ENCODE measurements around the gene CUL7.

DNA sequence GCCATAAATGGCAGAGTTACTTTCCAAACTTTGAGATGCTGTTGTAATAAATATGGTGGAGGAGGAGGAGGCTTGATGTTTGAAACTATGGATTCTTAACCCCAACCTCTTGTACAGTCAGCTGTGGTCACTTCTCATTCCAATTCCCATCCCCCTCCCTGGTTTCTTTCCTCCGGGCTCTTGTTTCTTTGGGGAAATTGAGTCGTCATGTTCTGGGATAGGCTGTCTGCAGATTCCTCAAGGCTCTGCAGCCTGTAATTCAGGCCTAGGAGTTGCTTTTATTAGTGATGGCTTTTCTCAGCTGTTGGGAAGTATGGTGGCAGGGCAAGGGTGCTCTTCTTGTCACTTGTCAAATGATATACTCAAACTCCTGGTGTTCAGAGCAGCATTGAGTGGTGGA, 25.0 kb upstream of the CUL7 start:
- TF ChIP-seq POLR2AphosphoS5 (IDR thresholded peaks at IDR 0.05; ENCODE audit: borderline replicate concordance, low read depth, low read length), result no peak
- no peak for TF ChIP-seq EZH2 (IDR thresholded peaks at IDR 0.05)
- no peak for TF ChIP-seq FOXP2 (optimal IDR thresholded peaks at IDR 0.05; ENCODE audit: control extremely low read depth, extremely low read length, insufficient read depth)
